ENCODE measurements around the gene COQ10A. TPM values are rescaled to one million over a fixed set of nuclear protein-coding genes. Genes with fewer than 3 reads are reported as not detected.

The COQ10A gene
- total and polyA plus RNA-seq, 2 of the 13 experiments (the other 11 are each of a cell fraction or from before 2014, with no cell fraction given): 21.0 to 37.3 TPM

- no peaks in the 10 kb centered on the region for H3K27me3 ChIP-seq (ENCODE audit: control insufficient read depth in 1 of 2, insufficient read depth in 2 of 2, low read length in 2 of 2)
- 75% methylated on average over 3 of the region's 8 CpGs for WGBS (ENCODE audit: low lambda C conversion rate)
- no peak overlapping the region for H3K9ac ChIP-seq (ENCODE audit: insufficient read depth, low read depth, low read length)
- intact Hi-C loops (cut with micrococcal nuclease; ENCODE audit: unreplicated experiment) (no loop called here), in situ Hi-C loops (cut with HindIII; ENCODE audit: extremely low pct_ligation_motif_present, low pct_unique_long_range_greater_than_20kb) (no loop called here)
- ChIA-PET POLR2A (no interaction called here), CTCF (ENCODE audit: low intra/inter-chr PET ratio, low total read pairs) (no interaction called here)
- FAIRE-seq: no peak
- DNase-seq (ENCODE audit: low spot score): no peak
- TF ChIP-seq ZNF564 (CRISPR knock-in tag; IDR thresholded peaks at IDR 0.05) (no peak), MTF1 (CRISPR knock-in tag; IDR thresholded peaks at IDR 0.05) (no peak), ZNF777 (CRISPR knock-in tag; IDR thresholded peaks at IDR 0.05) (no peak), ARID5B (CRISPR knock-in tag; IDR thresholded peaks at IDR 0.05) (no peak), TSC22D2 (CRISPR knock-in tag; IDR thresholded peaks at IDR 0.05; ENCODE audit: borderline replicate concordance) (no peak), ZNF503 (CRISPR knock-in tag; IDR thresholded peaks at IDR 0.05) (no peak), ZNF678 (CRISPR knock-in tag; IDR thresholded peaks at IDR 0.05) (no peak), NR2F2 (IDR thresholded peaks at IDR 0.05; ENCODE audit: borderline replicate concordance, low read depth) (no peak), MED1 (CRISPR knock-in tag; IDR thresholded peaks at IDR 0.05) (no peak), ZNF773 (CRISPR knock-in tag; IDR thresholded peaks at IDR 0.05; ENCODE audit: borderline replicate concordance) (no peak), HOXD1 (CRISPR knock-in tag; IDR thresholded peaks at IDR 0.05) (no peak), SMARCC2 (IDR thresholded peaks at IDR 0.05) (no peak)
- no peaks in the 10 kb centered on the region for H3K79me2 ChIP-seq (ENCODE audit: insufficient read depth, low read length)
- no peak overlapping the region for H3K27ac ChIP-seq (ENCODE audit: extremely low read length, insufficient read depth, low read length)
- no peak for ATAC-seq
- H3K4me1 ChIP-seq (ENCODE audit: insufficient read depth, low read length): peaks cover 8% of the 10 kb centered on the region
- BruUV-seq (replicated peaks): no TSS peak
- no peak overlapping the region for H3K4me3 ChIP-seq (replicated peaks in 1 of 3; ENCODE audit: insufficient read depth in 1 of 3, low read depth in 2 of 3, low read length in 3 of 3)
- H2AFZ ChIP-seq (ENCODE audit: low read length): no peak overlapping the region
- H3K9me3 ChIP-seq (ENCODE audit: low read length): no peaks in the 10 kb centered on the region
- H4K20me1 ChIP-seq (ENCODE audit: insufficient read depth, low read length): no peaks in the 10 kb centered on the region
- no peak overlapping the region for H3K4me2 ChIP-seq (ENCODE audit: low read depth, low read length)
- peaks cover 36 to 66% of the 10 kb centered on the region in 2 experiments for H3K36me3 ChIP-seq (replicated peaks in 1 of 2; ENCODE audit: control insufficient read depth in 1 of 2, insufficient read depth in 2 of 2, low read length in 2 of 2)
These were observed 18.0 kb upstream of the COQ10A start for GRCh38 chr12:56248711-56249110.

All from HepG2 (cell line).